Activated T-cell treated with anti-CD3 and anti-CD28 coated beads for 1 hour (primary cell): Measurements from ENCODE around the gene MOGAT3.
A peak's percentile ranks its signal among the peaks of the same experiment; 100 is the strongest.

Experiments
- DNase-seq: peaks from one replicate; pipeline ENCODE4 v3.0.0-alpha.2; 2020; ENCODE audit warnings: low read depth

MOGAT3 gene

DNA sequence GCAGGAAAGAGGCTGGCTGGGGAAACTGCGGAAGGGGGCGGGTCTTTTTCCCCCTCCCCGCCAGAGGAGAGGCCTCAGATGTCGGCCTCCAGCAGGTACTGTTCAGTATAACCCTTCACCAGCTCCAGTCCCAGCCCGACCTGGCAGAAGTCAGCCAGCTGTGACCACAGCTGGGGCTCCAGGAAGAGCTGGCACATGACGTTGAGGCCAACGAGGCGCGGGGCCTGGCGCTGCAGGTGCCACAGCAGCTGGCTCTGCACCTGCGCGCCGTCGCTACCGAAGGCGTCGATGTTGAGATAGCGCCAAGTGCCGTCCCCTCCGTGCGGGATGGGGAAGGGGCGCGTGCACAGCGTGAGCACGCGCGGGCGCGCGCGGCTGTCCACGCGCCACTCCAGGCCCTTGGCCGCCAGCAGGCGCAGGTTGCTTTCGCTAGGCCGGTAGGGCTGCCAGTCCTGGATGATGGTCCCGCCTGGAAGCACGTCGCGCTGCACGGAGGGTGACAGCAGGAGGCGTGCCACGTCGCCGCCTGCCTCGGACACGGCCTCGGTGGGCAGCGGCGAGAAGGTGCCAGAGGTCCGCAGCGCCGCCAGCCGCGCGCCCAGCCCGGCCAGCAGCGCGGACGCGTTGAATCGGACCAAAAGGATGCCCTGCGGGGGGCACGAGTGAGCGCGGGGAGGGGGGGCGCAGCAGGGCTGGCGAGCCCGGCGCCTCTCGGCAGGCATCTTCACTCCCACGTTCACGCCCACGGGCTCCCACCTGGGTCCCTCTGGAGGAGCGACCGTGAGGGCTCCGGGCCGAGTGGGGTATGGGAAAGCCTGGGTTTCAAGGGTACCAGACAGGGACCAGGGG is 28.6 kb downstream of the MOGAT3 start:
- no peak for DNase-seq

DNA sequence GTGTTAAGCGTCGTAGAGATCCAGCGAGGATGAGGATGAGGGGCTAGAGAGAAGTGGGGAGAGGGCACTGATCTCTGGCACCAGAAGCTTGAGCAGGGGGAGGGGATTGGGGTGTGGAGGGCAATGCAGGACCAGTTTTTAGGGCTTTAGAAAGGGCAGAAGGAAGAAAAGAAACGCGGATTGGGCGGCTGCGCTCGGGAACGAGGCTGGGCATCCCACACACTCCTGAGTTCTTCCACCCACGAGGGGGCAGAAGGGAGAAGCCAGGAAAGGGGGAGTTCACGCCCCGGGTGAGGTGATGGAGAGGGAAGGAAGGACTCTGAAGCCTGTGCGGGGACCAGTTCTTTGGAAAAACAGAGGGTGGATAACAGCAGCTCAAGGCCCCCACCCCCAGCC is 29.4 kb downstream of the MOGAT3 start:
- DNase-seq, result no peak

DNA sequence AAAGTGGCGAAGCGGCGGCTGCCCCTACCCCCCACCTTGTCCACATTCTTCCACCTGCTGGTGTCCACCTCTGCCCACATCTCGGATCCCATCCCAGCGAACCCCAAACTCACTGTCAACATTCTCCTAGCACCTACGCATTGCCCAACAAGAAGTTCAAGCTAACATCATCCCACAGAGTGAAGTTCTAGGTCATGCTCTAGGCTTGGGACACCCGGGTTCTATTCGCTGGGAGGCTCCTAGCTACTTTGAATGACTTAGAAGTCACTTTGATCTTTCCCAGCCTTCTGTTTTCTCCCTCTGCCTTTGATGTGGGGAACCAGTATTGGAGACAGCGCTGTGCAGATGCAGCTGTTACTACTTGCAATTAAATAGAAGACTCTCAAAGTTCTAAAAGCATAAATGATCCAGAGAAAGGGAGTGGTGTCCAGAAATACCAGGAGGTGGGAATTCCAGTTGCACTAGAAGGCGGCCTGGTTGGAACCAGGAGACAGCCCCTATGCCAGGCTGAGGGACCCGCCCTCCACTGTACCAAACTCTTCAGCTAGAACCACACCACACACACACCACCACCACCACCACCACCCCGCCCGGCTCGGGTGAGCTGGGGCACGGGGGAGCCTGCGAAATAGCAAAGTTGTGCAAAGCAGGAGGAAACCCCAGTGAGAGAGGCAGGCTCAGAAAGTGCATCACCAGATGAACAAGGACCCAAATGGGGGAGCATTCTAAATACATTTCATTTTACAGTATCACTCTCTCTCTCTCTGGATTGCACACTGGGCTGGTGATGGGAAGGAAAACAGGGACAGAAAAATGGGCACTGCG is 30.0 kb downstream of the MOGAT3 start:
- no peak for DNase-seq

- peak; percentile 74 for DNase-seq
These were observed 30.8 kb downstream of the MOGAT3 start for GRCh38 chr7:101169838-101170551.

GRCh38 chr7:101169110-101169837 is 31.6 kb downstream of the MOGAT3 start:
- DNase-seq, result no peak

DNA sequence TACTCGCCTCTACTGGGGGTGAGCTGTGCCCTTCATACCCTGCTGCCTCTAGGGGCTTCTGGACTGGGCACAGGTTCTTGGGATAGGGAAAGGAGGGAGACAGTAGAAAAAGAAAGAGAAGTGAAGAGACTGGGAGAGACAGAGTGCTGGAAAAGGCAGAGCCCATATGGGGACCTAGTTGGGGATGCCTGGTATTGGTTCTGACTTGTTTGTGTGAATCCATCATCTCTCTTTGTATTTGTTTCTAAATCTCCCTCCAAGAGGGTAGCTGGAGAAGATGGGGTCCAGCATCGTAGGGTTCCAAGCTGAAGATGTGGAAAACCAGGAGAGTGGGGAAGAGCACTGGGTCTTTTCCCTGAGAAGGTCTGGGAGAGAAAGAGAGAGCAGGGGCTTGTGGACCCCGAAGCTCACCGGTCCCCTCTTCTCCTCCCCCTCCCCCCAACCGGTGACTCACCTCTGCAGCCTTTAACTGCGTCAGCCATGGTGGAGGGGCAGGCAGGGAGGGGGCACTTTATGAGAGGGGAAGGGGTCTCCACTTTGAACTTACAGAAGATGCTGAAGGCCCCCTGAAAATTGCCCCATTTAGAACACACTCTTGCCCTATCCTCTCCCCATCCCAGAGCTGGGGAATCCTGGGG is 32.3 kb downstream of the MOGAT3 start:
- no peak for DNase-seq

DNA sequence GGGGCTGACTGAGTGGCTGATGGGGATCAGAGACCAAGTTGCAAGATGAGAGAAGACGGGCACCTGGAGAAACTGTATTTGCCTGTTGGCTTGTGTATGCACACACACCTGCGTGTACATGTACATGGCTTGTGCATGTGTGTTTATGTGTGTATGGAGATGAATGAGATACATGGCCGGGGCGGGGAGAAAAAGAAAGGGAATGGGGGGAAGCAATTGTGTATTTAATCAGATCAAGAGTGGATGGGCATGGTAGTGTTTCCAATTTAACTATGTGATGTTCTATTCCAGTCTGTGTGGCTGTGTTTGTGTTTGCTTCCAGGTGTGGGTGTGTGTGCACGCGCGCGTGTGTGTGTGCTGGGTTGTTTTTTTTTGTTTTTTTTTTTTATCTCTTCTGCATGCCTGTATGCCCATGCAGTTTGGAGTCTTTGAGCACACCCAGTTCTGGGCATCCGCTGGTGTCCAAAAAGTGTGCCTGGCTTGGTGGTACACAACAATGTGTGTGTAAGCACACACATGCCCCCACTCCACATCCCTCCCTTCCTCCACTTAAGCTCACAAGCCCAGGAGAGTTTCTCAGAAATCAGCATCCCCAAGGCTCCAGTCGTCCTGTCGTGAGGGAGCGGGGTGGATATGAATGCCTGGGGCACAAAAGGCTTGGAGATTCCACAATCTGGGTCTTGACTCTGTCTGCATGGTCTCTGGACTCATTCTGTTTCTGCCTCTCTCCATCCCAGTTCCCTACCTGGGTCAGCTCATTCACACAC is 33.0 kb downstream of the MOGAT3 start:
- DNase-seq, result no peak

DNA sequence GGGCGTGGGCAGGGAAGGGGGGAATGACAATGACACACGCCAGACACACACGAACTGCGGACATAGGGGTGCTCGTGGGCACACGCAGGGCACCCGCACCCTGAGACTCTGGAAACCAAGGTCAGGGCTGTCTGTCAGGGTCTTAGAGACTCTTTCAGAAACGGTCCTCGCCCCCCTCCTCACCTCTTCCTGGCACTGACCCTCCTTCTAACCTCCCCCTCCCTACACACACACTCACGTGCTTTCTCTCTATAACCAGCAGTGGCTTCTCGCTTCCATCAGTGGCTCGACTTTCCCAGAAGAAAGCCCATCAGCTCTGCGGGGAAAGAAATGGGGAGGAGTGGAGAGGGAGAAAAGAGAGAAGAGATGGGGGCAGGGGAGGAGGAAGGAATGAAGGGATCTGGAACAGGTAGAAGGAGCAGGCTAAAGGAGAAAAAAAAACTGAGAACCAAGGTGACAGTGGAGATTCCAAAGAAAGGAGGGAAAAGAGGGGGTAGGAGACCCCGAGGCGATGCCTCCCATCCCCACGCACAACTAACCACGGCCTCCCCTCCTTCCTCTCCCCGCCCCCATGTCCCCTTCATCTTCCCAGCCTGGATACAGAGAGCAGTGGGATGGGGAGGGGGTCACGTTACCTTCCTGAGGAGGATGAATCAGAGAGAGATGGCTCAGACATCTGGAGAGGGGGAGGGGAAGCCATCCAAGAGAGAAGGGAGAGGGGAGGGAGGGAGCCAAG is 33.8 kb downstream of the MOGAT3 start:
- DNase-seq, result no peak

GRCh38 chr7:101166648-101166908 is 34.3 kb downstream of the MOGAT3 start:
- DNase-seq, result no peak

DNA sequence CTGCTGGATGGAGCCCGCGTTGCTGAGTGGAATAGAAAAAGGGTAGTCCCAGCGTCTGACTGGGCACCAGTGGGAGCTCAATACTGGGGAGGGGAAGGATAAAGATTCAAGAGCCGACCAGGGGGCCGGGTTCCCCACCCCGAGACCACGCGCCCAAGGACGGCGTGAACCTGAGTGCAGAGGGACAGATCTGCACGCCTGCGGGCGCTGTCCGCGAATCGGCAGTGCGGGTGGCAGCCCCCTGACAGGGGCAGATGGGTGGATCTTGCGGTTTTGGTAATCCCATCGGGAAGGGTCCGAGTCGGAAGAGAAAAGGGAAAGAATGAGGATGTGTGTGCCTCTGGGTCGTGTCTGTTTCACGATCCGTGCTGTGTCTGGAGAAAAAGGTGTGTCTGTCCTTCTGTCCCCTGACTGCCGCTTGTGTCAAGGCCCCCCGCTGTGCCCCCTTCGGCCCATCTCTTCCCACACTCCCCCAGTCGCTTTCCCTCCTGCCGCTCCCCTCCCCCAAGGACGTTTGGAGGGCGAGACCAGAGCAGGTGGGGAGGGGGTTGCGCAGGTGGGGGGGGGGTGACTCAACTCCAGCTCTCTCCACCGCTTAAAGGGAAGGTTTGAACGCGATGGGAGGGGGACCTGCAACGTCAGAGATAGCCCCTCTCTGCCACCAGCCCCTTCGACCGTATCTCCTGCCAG is 34.7 kb downstream of the MOGAT3 start:
- DNase-seq, result no peak

- DNase-seq, result peak; percentile 90
These were observed 35.5 kb downstream of the MOGAT3 start, which contains the start of gene VGF for GRCh38 chr7:101165075-101165957. Gene VGF, minus strand, starts transcription at chr7:101165569. Its CDS starts 726 bp downstream, at chr7:101164843.

DNA sequence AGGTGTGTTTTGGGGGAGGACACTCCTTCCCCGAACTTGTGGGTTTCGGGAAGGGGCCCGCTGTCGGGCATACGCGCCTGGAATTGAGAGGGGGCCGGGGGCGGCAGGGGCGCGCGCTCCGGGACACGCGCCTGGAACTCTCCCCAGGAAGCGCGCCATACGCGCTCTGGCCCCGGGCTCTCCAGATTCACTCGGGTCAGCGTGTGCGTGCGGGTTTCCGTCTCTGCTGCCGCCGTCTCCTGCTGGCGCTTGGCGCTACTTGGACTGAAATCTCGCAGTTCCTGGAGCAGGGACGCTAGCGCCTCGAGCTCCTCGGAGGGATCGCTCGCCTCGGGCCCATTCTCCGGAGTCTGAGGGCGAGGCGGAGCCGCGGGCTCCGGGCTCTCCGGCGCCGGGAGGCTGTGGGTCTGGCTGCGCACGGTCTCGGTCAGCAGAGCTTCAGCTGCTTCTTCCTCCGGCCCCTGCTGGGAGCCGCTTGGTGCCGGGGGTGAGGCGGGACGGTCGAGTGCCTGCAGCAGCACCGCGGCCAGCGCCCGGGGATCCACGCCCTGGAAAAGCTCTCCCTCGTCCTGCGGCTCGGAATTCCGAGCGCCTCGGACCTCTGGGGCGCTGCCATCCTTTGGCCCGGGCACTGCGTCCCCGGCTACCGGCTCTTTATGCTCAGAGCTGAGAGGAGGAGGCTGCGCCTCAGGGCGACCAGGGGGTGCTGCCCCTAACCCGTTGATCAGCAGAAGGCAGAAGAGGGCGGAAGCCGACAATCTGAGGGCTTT is 36.6 kb downstream of the MOGAT3 start:
- DNase-seq, result no peak

DNA sequence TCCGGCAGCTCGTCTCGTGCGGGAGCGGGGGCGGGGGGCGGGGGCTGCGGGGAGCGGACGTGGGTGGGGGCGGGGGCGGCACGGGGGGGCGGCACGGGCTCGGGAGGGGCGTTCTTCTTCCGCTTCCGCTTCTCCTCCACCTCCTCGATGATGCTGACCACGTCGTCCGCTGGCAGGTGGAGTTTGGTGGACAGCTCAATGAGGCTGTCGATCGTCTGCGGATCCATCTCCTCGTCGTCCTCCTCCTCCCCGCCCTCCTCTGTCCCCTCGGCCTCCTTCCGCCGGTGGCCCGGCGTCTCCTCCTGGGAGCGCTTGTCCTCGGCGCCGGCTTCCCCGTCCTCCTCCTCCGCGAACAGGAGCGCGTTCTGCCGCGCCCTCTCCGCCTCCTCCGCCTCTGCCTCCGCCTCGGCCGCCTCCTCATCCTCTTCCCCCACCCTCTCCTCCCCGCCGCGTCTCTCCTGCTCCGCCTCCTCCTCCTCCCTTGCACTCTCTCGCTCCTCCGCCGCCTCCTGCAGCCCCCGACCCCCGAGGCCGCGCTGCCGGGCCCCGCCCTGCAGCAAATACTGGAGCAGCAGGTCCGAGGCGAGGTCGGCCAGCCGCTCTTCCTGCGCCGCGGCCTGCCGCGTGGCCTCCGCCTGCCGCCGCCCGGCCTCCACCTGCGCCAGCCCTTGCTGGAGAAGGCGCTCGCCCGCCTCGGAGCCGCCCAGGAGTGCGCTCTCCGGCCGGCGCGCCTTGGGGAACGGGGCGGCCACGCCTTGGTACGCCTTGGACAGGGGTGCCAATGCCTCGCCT is 37.4 kb downstream of the MOGAT3 start:
- DNase-seq, result no peak

DNA sequence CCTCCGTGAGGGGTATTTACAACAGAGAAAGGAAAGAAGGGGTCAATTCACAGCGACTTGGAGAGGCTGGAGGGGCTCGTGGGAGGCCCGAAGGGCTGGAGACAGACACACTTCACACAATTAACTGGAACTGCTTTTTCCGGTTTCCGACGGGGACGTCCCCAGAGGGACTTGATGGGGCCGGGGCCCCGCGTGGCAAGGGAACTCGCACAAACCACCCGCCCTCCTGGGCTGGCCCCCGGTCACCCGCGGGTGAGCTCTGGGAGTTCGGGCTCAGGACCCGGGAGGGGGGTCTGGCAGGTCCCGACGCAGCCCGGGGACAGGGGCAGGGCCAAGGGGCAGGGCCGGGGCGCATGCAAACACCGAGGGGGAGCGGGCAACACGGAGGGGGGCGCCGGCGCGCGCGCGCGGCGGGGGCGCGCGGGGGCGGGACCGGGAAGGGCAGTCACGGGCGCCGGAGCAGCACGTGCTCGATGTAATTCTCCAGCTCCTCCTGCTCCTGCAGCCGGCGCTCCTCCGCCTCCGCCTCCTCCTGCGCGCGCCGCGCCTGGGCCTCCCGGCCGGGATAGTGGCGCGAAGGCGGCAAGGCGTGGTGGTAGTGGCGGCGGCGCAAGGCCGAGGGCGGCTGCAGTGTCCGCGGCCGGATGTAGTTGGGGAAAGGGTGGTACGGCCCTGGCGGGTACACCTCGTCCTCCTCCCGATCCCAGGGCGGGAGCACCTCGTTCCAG is 38.1 kb downstream of the MOGAT3 start:
- no peak for DNase-seq

DNA sequence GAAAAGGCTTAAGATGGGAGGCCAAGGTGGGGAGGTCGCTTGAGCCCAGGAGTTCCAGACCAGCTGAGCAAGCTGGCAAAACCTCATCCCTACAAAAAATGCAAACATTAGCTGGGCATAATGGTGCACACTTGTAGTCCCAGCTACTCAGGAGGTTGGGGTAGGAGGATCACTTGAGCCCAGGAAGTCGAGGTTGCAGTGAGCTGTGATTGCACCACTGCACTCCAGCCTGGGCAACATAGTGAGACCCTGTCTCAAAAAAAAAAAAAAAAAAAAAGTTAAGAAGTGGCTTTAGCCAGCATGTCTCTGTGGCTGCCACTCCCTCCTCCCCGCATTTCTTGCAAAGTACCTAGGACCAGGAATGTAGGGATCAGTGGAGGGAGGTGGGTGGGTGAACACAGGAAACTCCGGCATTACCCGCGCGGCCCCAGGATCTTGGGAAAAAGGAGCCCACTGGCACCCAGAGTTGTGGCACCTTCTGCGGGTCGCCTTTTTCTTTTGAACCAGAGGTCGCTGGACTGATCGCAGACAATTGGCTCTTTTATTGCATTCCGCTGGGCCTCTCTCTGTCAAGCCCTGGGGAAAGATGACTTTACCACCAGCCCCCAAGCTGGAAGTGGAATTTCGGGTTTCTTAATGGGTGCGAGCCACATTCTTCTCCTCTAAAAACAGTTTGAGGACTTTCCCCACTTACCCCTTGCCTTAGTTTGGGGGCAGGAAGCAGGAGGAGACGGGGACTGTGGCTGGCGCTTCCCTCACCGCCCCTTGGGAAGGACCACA is 39.0 kb downstream of the MOGAT3 start:
- DNase-seq, result no peak
